ENCODE data around the gene SLC44A5. TPM values are rescaled to one million over a fixed set of nuclear protein-coding genes. Genes with fewer than 3 reads are reported as not detected.
"Not testable (repeated sequence)": the region's sequence is repeated elsewhere in the genome, so short reads cannot be mapped to it uniquely, and the experiment has no call there.

SLC44A5 gene
- total RNA-seq, 1 donor from 2014 or later: 3.7 TPM

DNA sequence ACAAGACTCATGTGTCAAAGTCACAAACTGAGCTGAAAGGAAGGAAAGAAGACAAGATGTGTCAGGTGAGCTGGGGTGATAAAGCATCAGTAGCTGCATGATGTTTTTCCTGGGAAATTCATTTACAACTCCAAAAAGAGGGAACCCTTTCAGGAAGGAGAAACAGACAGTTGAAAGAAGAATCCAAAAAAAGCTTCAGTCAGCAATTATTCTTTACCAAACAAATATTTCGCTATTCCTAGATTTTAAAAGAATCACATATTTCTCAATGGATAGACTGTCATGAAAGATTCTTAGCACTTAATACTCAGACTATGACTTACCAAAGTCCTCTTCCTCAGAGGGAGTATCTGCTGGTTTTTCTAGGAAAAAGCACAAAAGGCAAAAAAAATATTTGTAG is 214.7 kb downstream of the SLC44A5 start:
- Histone ChIP-seq H3K4me3 (ENCODE audit: low read depth, low read length) (no peak overlapping the region), H3K36me3 (ENCODE audit: control insufficient read depth, insufficient read depth, low read length) (no peaks in the 10 kb centered on the region), H3K27me3 (ENCODE audit: control insufficient read depth, insufficient read depth, low read length) (no peaks in the 10 kb centered on the region)
- DNase-seq (ENCODE audit: low read depth): no peak
- TF ChIP-seq, protein P1, sequence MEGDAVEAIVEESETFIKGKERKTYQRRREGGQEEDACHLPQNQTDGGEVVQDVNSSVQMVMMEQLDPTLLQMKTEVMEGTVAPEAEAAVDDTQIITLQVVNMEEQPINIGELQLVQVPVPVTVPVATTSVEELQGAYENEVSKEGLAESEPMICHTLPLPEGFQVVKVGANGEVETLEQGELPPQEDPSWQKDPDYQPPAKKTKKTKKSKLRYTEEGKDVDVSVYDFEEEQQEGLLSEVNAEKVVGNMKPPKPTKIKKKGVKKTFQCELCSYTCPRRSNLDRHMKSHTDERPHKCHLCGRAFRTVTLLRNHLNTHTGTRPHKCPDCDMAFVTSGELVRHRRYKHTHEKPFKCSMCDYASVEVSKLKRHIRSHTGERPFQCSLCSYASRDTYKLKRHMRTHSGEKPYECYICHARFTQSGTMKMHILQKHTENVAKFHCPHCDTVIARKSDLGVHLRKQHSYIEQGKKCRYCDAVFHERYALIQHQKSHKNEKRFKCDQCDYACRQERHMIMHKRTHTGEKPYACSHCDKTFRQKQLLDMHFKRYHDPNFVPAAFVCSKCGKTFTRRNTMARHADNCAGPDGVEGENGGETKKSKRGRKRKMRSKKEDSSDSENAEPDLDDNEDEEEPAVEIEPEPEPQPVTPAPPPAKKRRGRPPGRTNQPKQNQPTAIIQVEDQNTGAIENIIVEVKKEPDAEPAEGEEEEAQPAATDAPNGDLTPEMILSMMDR (IDR thresholded peaks at IDR 0.05; ENCODE audit: insufficient read depth, low read length, poor library complexity, severe bottlenecking): no peak

DNA sequence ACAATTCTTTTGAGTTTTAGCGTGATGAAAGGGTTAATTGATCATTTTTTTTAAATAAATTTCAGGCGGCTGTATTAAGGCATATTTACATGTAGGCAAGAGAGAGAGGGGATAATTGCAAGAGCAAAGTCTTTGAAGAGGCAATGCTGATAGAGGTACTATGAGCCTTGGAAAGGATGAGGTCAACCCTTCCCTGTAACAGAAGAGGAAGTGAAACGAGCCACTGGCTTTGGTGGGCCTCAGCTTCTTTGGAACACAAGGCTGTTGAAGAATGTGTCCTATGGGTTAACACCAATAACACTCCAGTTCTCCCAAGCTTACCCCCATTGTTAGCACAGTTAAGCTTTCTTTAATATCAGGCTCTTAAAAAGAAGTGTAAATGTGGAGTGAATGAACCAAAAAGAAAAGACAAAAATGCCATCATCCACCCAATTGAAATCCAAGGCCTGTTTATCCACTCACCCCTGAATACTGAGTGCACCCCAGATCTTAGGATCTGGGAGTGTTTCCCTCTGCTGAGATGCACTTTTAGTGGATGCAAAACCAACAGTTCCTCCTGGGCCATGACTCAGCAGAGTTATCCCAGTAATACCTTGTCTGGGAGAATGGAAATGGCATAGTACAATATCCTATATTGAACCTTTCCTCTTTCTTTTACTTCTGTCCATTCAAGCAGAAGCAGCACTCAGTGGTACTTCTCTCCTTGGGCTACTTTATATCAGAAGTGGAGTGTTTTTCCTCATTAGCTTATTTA is 216.4 kb downstream of the SLC44A5 start:
- Histone ChIP-seq H3K36me3 (ENCODE audit: control insufficient read depth, insufficient read depth, low read length) (no peaks in the 10 kb centered on the region), H3K27me3 (ENCODE audit: control insufficient read depth, insufficient read depth, low read length) (no peaks in the 10 kb centered on the region), H3K4me3 (ENCODE audit: low read depth, low read length) (no peak overlapping the region)
- TF ChIP-seq, protein P1 (IDR thresholded peaks at IDR 0.05; ENCODE audit: insufficient read depth, low read length, poor library complexity, severe bottlenecking): no peak
- DNase-seq (ENCODE audit: low read depth): no peak

DNA sequence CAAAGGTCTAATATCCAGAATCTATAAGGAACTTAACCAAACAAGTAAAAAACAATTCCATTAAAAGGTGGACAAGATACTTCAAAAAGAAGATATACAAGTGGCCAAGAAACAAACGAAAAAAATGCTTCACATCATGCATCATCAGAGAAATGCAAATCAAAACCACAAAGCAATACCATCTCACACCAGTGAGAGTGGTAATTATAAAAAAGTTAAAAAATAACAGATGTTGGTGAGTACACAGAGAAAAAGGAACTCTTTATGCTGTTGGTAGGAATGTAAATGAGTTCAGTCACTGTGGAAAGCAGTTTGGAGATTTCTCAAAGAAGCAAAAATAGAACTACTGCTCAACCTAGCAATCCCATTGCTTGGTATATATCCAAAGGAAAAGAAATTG is 218.6 kb downstream of the SLC44A5 start:
- H3K27me3 ChIP-seq (ENCODE audit: control insufficient read depth, insufficient read depth, low read length): no peaks in the 10 kb centered on the region
- no peak for DNase-seq (ENCODE audit: low read depth)
- TF ChIP-seq, protein P1 (IDR thresholded peaks at IDR 0.05; ENCODE audit: insufficient read depth, low read length, poor library complexity, severe bottlenecking): no peak
- H3K36me3 ChIP-seq (ENCODE audit: control insufficient read depth, insufficient read depth, low read length): no peaks in the 10 kb centered on the region
- H3K4me3 ChIP-seq (ENCODE audit: low read depth, low read length): no peak overlapping the region

DNA sequence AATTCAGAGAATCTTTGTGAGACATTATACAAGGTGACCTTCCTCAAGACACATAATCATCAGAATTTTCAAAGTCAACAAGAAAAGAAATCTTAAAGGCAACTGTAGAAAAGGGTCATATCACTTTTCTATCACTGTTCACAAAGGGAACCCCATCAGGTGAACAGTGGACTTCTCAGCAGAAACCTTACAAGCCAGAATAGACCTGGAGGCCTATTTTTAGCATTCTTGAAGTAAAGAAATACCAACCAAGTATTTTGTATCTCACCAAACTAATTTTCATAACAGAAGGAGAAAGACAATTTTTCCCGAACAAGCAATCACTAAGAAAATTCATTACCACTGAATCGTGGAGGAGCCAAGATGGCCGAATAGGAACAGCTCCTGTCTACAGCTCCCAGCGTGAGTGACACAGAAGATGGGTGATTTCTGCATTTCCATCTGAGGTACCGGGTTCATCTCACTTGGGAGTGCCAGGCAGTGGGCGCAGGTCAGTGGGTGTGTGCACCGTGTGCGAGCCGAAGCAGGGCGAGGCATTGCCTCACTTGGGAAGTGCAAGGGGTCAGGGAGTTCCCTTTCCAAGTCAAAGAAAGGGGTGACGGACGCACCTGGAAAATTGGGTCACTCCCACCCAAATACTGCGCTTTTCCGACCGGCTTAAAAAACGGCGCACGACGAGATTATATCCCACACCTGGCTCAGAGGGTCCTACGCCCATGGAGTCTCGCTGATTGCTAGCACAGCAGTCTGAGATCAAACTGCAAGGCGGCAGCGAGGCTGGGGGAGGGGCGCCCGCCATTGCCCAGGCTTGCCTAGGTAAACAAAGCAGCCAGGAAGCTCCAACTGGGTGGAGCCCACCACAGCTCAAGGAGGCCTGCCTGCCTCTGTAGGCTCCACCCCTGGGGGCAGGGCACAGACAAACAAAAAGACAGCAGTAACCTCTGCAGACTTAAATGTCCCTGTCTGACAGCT is 235.2 kb downstream of the SLC44A5 start:
- H3K4me3 ChIP-seq (ENCODE audit: low read depth, low read length); DNase-seq (ENCODE audit: low read depth); H3K27me3 ChIP-seq (ENCODE audit: control insufficient read depth, insufficient read depth, low read length); H3K36me3 ChIP-seq (ENCODE audit: control insufficient read depth, insufficient read depth, low read length): not testable (repeated sequence)

DNA sequence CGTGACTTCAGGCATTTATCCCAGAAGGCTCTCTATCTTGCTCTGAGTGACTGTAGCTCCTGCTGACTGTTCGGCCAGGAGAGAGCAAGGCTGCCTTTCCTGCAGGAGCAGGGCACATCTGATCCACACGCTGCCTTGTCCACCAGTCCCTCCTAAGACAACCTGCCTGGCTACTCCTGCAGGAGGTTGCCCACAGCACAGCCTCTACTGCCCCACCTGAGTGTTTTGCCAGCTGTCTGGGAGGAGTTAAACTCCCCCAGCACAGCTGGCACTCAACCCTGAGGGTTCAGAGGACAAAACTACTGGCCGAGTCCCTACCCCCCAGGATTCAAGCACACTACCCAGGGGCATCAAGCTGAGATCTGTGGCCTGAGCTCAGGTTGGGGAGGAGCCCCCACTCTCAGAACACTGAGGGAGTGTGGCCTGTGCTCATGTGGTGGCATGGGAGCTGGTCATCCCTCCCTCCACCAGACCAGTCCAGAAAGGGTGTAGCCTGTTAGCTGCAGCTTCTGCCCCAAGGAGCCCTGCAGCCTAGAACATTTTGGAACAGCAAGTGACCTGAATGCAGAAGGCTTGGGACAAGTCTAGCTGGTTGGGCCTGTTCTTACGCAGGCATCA is 237.3 kb downstream of the SLC44A5 start:
- TF ChIP-seq, protein P1 (IDR thresholded peaks at IDR 0.05; ENCODE audit: insufficient read depth, low read length, poor library complexity, severe bottlenecking): no peak
- Histone ChIP-seq H3K36me3 (ENCODE audit: control insufficient read depth, insufficient read depth, low read length) (no peaks in the 10 kb centered on the region), H3K4me3 (ENCODE audit: low read depth, low read length) (no peak overlapping the region), H3K27me3 (ENCODE audit: control insufficient read depth, insufficient read depth, low read length) (no peaks in the 10 kb centered on the region)
- no peak for DNase-seq (ENCODE audit: low read depth)

DNA sequence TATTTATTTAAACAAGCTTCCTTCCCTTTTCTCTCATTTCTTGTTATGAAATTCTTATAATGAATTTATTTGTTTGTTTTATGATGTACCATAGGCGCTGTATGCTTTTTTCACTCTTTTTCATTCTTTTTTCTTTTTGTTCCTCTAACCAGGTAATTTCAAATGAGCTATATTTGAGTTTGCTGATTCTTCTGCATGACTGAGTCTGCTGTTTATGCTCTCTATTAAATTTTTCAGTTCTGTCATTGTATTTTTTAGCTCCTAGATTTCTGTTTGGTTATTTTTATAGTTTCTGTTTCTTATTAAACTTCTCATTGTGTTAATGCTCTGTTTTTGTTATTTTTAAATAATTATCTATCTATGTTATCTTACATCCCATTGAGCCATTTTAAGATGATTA is 244.3 kb downstream of the SLC44A5 start:
- TF ChIP-seq, protein P1 (IDR thresholded peaks at IDR 0.05; ENCODE audit: insufficient read depth, low read length, poor library complexity, severe bottlenecking): no peak
- Histone ChIP-seq H3K36me3 (ENCODE audit: control insufficient read depth, insufficient read depth, low read length) (no peaks in the 10 kb centered on the region), H3K4me3 (ENCODE audit: low read depth, low read length) (no peak overlapping the region), H3K27me3 (ENCODE audit: control insufficient read depth, insufficient read depth, low read length) (no peaks in the 10 kb centered on the region)
- no peak for DNase-seq (ENCODE audit: low read depth)

Measured in kidney epithelial cell (primary cell).